Measurements from ENCODE around the gene MYO5C.

DNA sequence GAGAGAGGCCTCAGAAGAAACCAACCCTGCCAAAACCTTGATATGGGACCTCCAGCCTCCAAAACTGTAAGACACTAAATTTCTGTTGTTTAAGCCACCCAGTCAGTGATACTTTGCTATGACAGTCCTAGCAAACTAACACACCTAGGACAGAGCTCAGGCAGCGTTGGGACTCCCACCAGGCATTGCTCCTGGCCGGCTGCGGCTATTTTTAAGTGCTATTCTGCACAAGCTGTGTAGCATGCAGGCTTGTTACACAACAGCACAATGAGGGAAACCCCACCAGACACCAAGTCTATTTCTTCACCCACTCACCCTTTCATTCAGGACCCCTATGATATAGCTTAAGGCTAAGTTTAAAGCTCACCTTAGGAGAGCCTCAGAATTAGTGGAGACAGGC is 57.5 kb downstream of the MYO5C start:
- TF ChIP-seq, protein P1, sequence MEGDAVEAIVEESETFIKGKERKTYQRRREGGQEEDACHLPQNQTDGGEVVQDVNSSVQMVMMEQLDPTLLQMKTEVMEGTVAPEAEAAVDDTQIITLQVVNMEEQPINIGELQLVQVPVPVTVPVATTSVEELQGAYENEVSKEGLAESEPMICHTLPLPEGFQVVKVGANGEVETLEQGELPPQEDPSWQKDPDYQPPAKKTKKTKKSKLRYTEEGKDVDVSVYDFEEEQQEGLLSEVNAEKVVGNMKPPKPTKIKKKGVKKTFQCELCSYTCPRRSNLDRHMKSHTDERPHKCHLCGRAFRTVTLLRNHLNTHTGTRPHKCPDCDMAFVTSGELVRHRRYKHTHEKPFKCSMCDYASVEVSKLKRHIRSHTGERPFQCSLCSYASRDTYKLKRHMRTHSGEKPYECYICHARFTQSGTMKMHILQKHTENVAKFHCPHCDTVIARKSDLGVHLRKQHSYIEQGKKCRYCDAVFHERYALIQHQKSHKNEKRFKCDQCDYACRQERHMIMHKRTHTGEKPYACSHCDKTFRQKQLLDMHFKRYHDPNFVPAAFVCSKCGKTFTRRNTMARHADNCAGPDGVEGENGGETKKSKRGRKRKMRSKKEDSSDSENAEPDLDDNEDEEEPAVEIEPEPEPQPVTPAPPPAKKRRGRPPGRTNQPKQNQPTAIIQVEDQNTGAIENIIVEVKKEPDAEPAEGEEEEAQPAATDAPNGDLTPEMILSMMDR (IDR thresholded peaks at IDR 0.05; ENCODE audit: low read depth, low read length): no peak
- no peak for TF ChIP-seq POLR2A (IDR thresholded peaks at IDR 0.05; ENCODE audit: extremely low read depth, insufficient read length)
- TF ChIP-seq, protein P2, sequence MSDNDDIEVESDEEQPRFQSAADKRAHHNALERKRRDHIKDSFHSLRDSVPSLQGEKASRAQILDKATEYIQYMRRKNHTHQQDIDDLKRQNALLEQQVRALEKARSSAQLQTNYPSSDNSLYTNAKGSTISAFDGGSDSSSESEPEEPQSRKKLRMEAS (IDR thresholded peaks at IDR 0.05; ENCODE audit: low read depth, low read length): no peak

All from NB4 (cell line).